GM18867 (cell line): ENCODE results near the gene CBFA2T3.

ENCODE experiments used
- ATAC-seq: cut with Tn5 transposase; IDR thresholded peaks from one replicate; pipeline ENCODE4 v1.9.1; 2021; ENCODE audit warnings: mild to moderate bottlenecking, moderate library complexity; ENCODE audit not compliant: unreplicated experiment

Gene CBFA2T3

DNA sequence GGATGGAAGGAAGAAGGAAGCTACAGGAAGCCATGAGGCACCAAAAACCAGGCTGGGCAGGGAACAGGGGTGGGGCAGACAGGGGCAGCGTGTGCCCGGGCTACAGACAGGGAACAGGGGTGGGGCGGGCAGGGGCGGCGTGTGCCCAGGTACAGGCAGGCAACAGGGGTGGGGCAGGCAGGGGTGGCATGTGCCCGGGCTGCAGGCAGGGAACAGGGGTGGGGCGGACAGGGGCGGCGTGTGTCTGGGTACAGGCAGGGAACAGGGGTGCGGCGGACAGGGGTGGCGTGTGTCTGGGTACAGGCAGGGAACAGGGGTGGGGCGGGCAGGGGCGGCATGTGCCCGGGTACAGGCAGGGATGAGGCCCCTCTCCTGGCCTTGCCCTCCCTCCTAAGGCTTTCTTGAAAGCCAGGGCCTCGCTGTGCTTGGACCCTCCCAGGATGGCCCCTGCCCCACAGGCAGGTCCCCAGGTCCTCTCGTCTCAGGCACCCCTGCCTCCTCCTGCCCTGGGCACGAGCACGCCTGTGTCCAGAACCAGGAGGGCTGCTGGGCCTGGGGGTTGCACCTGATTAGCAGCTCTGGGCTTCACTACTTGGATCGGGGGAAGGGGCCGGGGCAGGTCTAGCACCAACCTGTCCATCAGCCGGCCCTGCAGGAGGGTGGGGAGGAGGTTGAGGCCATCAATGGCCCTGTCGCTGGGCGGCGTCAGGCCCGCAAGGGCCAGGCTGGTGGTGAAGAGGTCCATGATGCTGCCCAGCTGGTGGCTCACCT is 150.8 kb downstream of the CBFA2T3 start:
- ATAC-seq, result no peak

GRCh38 chr16:88825146-88825545 is 151.9 kb downstream of the CBFA2T3 start:
- ATAC-seq, result no peak
